OCI-LY1 (cell line): ENCODE results near the gene PYGB.

ENCODE experiments used
- H2AFZ ChIP-seq: fragments of 200-600 bp; sonication (generic), shearing (Covaris generic); 2 replicates; pipeline ENCODE4 v1.6.0; 2014; ENCODE audit warnings: antibody characterized with exemption, mild to moderate bottlenecking, low read length
- H3F3A ChIP-seq: fragments of 200-600 bp; sonication (generic), shearing (Covaris generic); 2 replicates; pipeline ENCODE4 v1.6.0; 2014; ENCODE audit warnings: mild to moderate bottlenecking, antibody characterized with exemption, low read length, moderate library complexity; ENCODE audit not compliant: insufficient read depth
- H3K27ac ChIP-seq: fragments of 200-600 bp; sonication (generic); 2 replicates; pipeline ENCODE4 v1.5.1; 2014; ENCODE audit warnings: low read length, mixed run types, mild to moderate bottlenecking, low read depth; ENCODE audit not compliant: poor library complexity, severe bottlenecking
- H3K27me3 ChIP-seq: fragments of 200-600 bp; sonication (generic); 2 replicates; pipeline ENCODE4 v1.6.0; 2014; ENCODE audit warnings: antibody characterized with exemption, mild to moderate bottlenecking, low read length, moderate library complexity; ENCODE audit not compliant: insufficient read depth
- H3K36me3 ChIP-seq: fragments of 200-600 bp; sonication (generic); 2 replicates; pipeline ENCODE4 v1.6.1; 2014; ENCODE audit warnings: mild to moderate bottlenecking, antibody characterized with exemption, low read length, moderate library complexity, mixed read lengths; ENCODE audit not compliant: insufficient read depth
- H3K4me1 ChIP-seq: fragments of 200-600 bp; sonication (generic); 2 replicates; pipeline ENCODE4 v1.5.1; 2014; ENCODE audit warnings: mild to moderate bottlenecking, low read length, moderate library complexity; ENCODE audit not compliant: insufficient read depth, severe bottlenecking
- H3K4me2 ChIP-seq: fragments of 200-600 bp; sonication (generic), shearing (Covaris generic); 2 replicates; pipeline ENCODE4 v1.6.1; 2014; ENCODE audit warnings: low read length
- H3K4me3 ChIP-seq: fragments of 200-600 bp; sonication (generic); 2 replicates; pipeline ENCODE4 v1.5.1; 2014; ENCODE audit warnings: low read length, low read depth, mild to moderate bottlenecking, mixed read lengths; ENCODE audit not compliant: poor library complexity, severe bottlenecking
- H3K79me2 ChIP-seq: fragments of 200-600 bp; shearing (Covaris generic); 2 replicates; pipeline ENCODE4 v1.6.1; 2016; ENCODE audit warnings: mixed run types, low read length, mixed read lengths; ENCODE audit not compliant: insufficient read depth
- H3K9ac ChIP-seq: fragments of 200-600 bp; sonication (generic), shearing (Covaris generic); 2 replicates; pipeline ENCODE4 v1.6.1; 2014; ENCODE audit warnings: mild to moderate bottlenecking, low read length, mixed read lengths
- H3K9me2 ChIP-seq: fragments of 200-600 bp; sonication (generic), shearing (Covaris generic); 2 replicates; pipeline ENCODE4 v1.6.1; 2014; ENCODE audit warnings: low read depth, mild to moderate bottlenecking, low read length, mixed read lengths
- H3K9me3 ChIP-seq: fragments of 200-600 bp; shearing (Covaris generic); 2 replicates; pipeline ENCODE4 v1.6.1; 2014; ENCODE audit warnings: low read length, mixed read lengths
- H4K20me1 ChIP-seq: fragments of 200-600 bp; sonication (generic), shearing (Covaris generic); 2 replicates; pipeline ENCODE4 v1.6.0; 2016; ENCODE audit warnings: mild to moderate bottlenecking, low read length; ENCODE audit not compliant: insufficient read depth
- CTCF ChIP-seq: fragments of 200-600 bp; sonication (generic), shearing (Covaris generic); IDR thresholded peaks from 2 replicates; pipeline ENCODE4 v1.5.1; 2017; ENCODE audit warnings: mild to moderate bottlenecking, antibody characterized with exemption, low read length, moderate library complexity, mixed read lengths
- EZH2 ChIP-seq: fragments of 200-600 bp; sonication (generic), shearing (Covaris generic); IDR thresholded peaks from 2 replicates; pipeline ENCODE4 v1.8.0; 2017; ENCODE audit warnings: borderline replicate concordance, mixed run types, mild to moderate bottlenecking, antibody characterized with exemption, low read length, moderate library complexity, mixed read lengths

Gene PYGB

GRCh38 chr20:25213566-25214425 is 34.1 kb upstream of the PYGB start:
- Histone ChIP-seq H2AFZ (no peak overlapping the region), H3K36me3 (peaks cover 26% of the 10 kb centered on the region; the same call in 1 of the 2 replicates), H3F3A (no peaks in the 10 kb centered on the region), H3K4me1 (no peaks in the 10 kb centered on the region), H4K20me1 (no peaks in the 10 kb centered on the region), H3K9me3 (no peaks in the 10 kb centered on the region), H3K9me2 (no peaks in the 10 kb centered on the region), H3K27ac (no peak overlapping the region), H3K27me3 (no peaks in the 10 kb centered on the region), H3K9ac (no peak overlapping the region), H3K4me2 (no peak overlapping the region), H3K4me3 (no peak overlapping the region), H3K79me2 (no peaks in the 10 kb centered on the region)
- no peak for TF ChIP-seq EZH2
- no peak for TF ChIP-seq CTCF

- Histone ChIP-seq H3K4me3 (no peak overlapping the region), H4K20me1 (no peaks in the 10 kb centered on the region), H3K36me3 (peaks cover 26% of the 10 kb centered on the region; the same call in 1 of the 2 replicates), H2AFZ (no peak overlapping the region), H3K4me1 (no peaks in the 10 kb centered on the region), H3K27me3 (no peaks in the 10 kb centered on the region), H3K4me2 (no peak overlapping the region), H3K9ac (no peak overlapping the region), H3K27ac (no peak overlapping the region), H3K9me2 (no peaks in the 10 kb centered on the region), H3F3A (no peaks in the 10 kb centered on the region), H3K9me3 (no peaks in the 10 kb centered on the region), H3K79me2 (no peaks in the 10 kb centered on the region)
- TF ChIP-seq EZH2 (no peak), CTCF (no peak)
These were observed 33.5 kb upstream of the PYGB start for GRCh38 chr20:25214426-25214790.

DNA sequence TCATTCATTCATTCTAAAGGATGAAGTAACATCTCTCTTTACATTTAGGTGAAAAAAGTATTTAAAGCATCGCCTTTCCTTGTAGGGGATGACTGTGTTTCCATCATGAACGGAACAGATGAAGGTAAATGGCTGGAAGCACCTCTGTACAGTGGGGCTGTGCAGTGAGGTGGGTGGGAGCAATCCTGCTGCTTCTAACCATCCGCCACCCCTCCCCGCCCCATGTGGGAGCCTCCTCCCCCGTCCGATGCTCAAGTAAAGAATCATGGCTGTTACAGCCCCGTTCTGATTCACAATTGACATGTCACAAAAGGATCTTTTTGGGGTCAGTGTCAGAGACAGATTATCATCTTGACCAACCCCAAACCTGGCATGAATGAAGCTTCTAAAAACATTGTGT is 33.1 kb upstream of the PYGB start:
- no peak overlapping the region for H3K4me2 ChIP-seq
- no peaks in the 10 kb centered on the region for H4K20me1 ChIP-seq
- TF ChIP-seq CTCF (no peak), EZH2 (no peak)
- H3K4me3 ChIP-seq, result no peak overlapping the region
- H3K27me3 ChIP-seq, result no peaks in the 10 kb centered on the region
- no peaks in the 10 kb centered on the region for H3K9me2 ChIP-seq
- no peak overlapping the region for H2AFZ ChIP-seq
- no peaks in the 10 kb centered on the region for H3K79me2 ChIP-seq
- peaks cover 3% of the 10 kb centered on the region for H3K4me1 ChIP-seq
- H3K27ac ChIP-seq, result no peak overlapping the region
- H3K9ac ChIP-seq, result no peak overlapping the region
- H3K9me3 ChIP-seq, result no peaks in the 10 kb centered on the region
- H3F3A ChIP-seq, result no peaks in the 10 kb centered on the region
- H3K36me3 ChIP-seq, result peaks cover 24% of the 10 kb centered on the region; the same call in 1 of the 2 replicates
